Effector memory CD4-positive, alpha-beta T cell (primary cell): ENCODE data around the gene RIPK4.

Experiments
- DNase-seq, 3 donors: peaks; one replicate each; pipeline ENCODE4 v3.0.0-alpha.2; 2020
- H3K27ac ChIP-seq: 2 replicates; pipeline ENCODE4 v1.7.0; 2013; ENCODE audit warnings: mild to moderate bottlenecking, low read length, moderate library complexity; ENCODE audit not compliant: insufficient read depth, poor library complexity, severe bottlenecking
- H3K27me3 ChIP-seq: replicated peaks from 2 replicates; pipeline ENCODE4 v1.7.0; 2013; ENCODE audit warnings: mild to moderate bottlenecking, low read length; ENCODE audit not compliant: insufficient read depth, control insufficient read depth, poor library complexity, severe bottlenecking
- H3K36me3 ChIP-seq: 2 replicates; pipeline ENCODE4 v1.7.0; 2013; ENCODE audit warnings: mild to moderate bottlenecking, low read length, moderate library complexity; ENCODE audit not compliant: control insufficient read depth, insufficient read depth
- H3K4me1 ChIP-seq: 2 replicates; pipeline ENCODE4 v1.7.0; 2013; ENCODE audit warnings: low read length, mild to moderate bottlenecking; ENCODE audit not compliant: control insufficient read depth, insufficient read depth, poor library complexity, severe bottlenecking
- H3K4me3 ChIP-seq: 2 replicates; pipeline ENCODE4 v1.7.0; 2013; ENCODE audit warnings: low read length, low read depth, mild to moderate bottlenecking; ENCODE audit not compliant: insufficient read depth, poor library complexity, severe bottlenecking
- H3K9me3 ChIP-seq: 2 replicates; pipeline ENCODE4 v1.7.0; 2013; ENCODE audit warnings: mild to moderate bottlenecking, low read length, moderate library complexity; ENCODE audit not compliant: control insufficient read depth

RIPK4 gene

DNA sequence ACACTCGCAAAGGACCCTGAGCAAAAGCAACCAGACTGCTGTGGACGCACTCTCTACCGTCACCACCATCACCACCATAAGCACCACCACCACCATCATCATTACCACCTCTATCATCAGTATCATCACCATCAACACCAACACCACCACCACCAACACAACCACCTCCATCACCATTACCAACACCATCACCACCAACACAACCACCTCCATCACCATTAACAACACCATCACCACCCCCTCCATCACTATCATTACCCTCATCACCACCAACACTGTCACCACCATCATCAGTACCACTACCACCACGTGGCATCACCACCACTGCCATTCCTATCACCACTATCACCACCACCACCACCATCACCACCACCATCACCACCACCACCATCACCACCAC is 38.8 kb upstream of the RIPK4 start:
- Histone ChIP-seq H3K4me1 (no peaks in the 10 kb centered on the region), H3K4me3 (no peak overlapping the region), H3K27me3 (no peaks in the 10 kb centered on the region), H3K27ac (no peak overlapping the region), H3K36me3 (peaks cover 35% of the 10 kb centered on the region), H3K9me3 (no peaks in the 10 kb centered on the region)
- DNase-seq: no peak

DNA sequence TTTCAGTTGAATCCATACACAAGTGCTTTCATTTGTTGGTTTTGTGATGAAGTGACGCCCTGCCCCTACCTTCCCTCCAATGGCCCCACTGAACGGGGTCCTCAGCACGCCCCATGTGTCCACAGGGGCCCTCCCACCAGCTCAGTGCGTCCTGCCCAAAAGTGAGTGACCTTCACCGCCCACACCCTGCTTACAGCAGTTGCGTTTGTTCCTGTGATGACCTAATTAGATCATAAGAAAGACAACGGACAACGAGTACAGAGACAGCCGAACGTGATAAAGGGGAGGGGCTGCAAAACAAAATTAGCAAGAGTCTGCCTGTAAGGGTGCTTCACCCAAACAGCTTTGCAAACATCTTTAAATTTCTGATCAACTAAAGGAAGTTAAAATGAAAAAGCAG is 38.2 kb upstream of the RIPK4 start:
- Histone ChIP-seq H3K27ac (no peak overlapping the region), H3K4me1 (no peaks in the 10 kb centered on the region), H3K9me3 (no peaks in the 10 kb centered on the region), H3K4me3 (no peak overlapping the region), H3K36me3 (peaks cover 35% of the 10 kb centered on the region), H3K27me3 (no peaks in the 10 kb centered on the region)
- DNase-seq: no peak

DNA sequence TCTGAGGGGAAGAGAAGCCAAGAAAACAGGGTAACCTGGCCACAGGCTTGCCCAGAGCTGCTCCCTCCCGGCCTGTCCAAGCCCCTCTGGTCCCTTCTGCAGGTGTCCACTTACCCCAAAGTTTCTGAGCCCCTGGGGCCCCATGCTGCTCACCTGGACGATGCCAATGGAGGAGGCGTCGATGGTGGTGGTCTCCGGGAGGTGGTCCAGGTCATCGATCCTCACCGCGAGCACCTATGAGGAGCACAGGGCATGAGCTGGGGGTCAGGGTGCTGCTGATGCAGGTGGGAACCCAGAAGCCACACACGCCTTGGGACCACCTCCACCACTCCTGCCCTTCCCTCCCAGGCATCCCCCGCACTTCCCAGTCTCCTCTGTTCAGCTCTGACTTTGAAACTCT is 37.5 kb upstream of the RIPK4 start:
- Histone ChIP-seq H3K27me3 (no peaks in the 10 kb centered on the region), H3K36me3 (peaks cover 30% of the 10 kb centered on the region), H3K27ac (no peak overlapping the region), H3K9me3 (no peaks in the 10 kb centered on the region), H3K4me3 (no peak overlapping the region), H3K4me1 (no peaks in the 10 kb centered on the region)
- no peak for DNase-seq

DNA sequence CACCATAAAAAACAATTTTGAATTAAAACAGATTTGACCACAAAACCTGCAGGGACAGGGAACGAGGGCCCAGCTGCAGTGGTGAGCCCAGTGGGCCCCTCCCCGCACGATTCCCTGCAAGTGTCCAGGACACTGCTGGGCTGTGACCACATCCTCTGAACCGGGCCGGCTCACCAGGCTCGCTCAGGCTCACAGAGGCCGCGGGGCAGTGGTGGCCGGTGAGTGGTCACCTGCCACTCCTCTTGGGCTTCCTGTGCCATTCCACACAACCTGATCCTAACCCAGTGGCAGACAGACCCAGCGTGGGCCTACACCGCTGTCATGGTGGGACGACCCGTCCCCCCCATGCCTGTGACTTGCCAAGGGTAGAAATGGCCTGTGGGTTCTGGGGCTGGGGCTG is 36.5 kb upstream of the RIPK4 start:
- Histone ChIP-seq H3K27ac (no peak overlapping the region), H3K27me3 (no peaks in the 10 kb centered on the region), H3K36me3 (peaks cover 35% of the 10 kb centered on the region), H3K4me3 (no peak overlapping the region), H3K9me3 (no peaks in the 10 kb centered on the region), H3K4me1 (no peaks in the 10 kb centered on the region)
- no peak for DNase-seq

DNA sequence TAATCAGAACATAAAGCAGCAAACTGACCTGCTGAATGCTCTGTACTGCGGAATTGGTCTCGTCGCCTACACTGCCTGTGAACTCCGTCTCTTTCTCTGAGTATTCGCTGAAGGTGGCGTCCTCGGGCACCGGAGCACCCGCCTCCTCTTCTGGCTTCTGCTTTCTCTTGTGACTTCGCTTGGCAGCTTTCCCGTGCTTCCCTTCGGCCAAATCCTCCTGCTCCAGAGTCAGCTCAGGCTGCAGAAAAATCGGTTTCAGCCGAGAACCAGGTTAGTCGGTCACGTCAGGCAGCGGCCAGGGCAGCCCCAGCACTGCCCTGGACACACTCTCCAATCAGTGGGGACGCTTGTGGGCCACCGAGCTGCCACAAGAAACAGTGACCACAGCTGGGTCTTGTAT is 35.8 kb upstream of the RIPK4 start:
- Histone ChIP-seq H3K36me3 (peaks cover 33% of the 10 kb centered on the region), H3K27ac (no peak overlapping the region), H3K27me3 (no peaks in the 10 kb centered on the region), H3K9me3 (no peaks in the 10 kb centered on the region), H3K4me3 (no peak overlapping the region), H3K4me1 (no peaks in the 10 kb centered on the region)
- no peak for DNase-seq

DNA sequence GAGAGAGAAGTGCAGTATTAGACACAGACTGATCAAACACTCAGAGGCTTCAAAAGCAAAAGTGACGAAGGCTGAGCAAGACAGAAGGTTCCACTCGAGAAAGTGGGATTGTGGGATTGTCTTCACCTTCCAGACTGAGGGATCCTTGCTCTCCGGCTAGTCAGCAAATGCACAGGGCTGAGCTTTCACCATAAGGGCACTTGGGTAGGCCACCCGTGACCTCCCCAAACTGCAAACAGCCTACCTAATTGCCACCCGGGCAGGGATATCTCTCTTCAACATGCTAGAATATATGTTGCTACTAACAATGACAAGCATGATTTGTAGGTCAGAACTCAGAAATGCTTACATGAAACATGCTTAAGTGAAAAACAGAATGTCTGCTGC is 35.3 kb upstream of the RIPK4 start:
- Histone ChIP-seq H3K36me3 (peaks cover 33% of the 10 kb centered on the region), H3K4me1 (no peaks in the 10 kb centered on the region), H3K9me3 (no peaks in the 10 kb centered on the region), H3K4me3 (no peak overlapping the region), H3K27ac (no peak overlapping the region), H3K27me3 (no peaks in the 10 kb centered on the region)
- DNase-seq: no peak

DNA sequence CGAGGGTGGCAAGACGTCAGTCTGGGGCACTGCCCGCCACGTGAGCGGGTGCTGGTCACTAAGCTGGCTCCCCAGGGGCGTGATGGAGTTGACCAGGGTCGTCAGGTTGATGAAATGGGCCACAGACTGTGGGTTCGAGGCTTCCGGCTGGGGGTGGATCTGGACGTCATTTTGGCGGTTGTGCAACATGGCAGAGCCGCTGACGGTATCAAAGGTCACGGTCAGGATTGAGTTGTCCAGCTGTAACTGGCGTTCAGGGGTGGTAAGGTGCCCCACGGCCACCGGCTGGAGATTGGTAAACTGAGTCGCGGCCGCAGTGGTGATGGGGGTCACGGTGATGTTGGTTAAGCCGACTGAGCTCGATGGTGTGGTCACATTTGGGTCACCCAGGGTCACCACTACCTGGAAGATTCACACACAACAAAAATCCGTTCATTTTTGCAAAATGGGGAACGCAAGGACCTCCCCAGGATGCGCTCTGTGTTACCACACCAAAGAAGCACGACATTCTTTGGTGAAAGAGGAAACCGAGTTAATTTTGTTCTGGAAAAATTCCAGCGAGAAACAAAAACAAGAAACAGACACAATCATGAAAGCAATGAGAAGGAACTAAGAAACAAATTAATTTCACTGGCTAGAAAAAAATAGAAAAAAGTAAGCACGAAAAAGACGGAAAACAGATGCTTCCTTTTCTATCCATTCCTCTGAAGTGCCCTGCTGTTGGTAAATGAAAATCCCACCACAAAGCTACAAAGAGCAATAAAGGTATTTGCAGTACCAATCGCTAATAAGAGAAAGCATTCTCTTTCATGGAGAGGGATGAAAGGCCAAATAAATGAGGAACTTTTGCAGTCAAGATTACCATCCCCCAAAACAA is 34.7 kb upstream of the RIPK4 start:
- Histone ChIP-seq H3K27me3 (no peaks in the 10 kb centered on the region), H3K4me3 (no peak overlapping the region), H3K4me1 (no peaks in the 10 kb centered on the region), H3K36me3 (peaks cover 33% of the 10 kb centered on the region), H3K27ac (no peak overlapping the region), H3K9me3 (no peaks in the 10 kb centered on the region)
- no peak for DNase-seq

DNA sequence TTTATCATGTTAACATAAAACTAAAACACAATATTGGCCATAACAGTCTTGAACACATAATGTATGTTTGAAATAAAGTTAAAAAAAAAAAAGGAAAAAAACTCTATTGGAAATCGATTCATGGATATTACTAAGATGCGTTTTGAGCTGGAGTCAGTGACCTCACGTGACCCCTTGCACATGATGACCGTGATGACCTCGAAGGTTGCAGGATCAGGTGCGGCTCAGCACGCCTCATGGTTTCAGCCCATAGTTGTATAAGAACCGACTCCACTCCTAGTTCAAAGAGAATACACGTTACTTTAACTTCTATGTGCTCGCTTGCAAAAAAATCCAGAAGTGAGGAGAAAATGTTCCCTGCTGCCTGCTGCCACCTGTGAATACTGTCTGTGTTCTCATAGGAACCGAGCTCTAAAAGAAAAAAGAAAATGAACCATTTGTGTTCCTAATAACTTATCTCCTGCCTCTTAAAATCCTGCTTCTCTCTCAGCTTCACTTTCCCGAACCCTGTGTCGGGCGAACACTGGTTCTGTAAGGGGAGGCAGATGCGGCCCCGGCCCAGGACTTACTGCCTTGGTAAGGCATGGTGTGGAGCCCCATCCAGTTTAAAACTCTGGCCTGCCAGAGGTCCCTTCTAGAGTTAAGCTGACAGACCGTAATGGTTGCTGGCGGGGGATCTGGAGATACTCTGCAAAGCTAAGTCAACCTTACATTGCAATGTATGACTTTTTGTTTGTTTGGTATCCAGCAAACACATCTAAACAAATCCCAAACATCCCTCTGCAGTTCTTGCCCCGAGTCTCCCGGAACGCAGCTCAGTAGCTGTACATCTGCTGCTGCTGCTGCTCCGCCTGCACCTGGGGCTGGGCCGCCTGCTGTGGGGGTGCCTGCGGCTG is 33.8 kb upstream of the RIPK4 start:
- no peak overlapping the region for H3K4me3 ChIP-seq
- no peaks in the 10 kb centered on the region for H3K9me3 ChIP-seq
- H3K4me1 ChIP-seq: no peaks in the 10 kb centered on the region
- DNase-seq: no peak
- H3K27ac ChIP-seq: no peak overlapping the region
- no peaks in the 10 kb centered on the region for H3K27me3 ChIP-seq
- H3K36me3 ChIP-seq: peaks cover 33% of the 10 kb centered on the region

DNA sequence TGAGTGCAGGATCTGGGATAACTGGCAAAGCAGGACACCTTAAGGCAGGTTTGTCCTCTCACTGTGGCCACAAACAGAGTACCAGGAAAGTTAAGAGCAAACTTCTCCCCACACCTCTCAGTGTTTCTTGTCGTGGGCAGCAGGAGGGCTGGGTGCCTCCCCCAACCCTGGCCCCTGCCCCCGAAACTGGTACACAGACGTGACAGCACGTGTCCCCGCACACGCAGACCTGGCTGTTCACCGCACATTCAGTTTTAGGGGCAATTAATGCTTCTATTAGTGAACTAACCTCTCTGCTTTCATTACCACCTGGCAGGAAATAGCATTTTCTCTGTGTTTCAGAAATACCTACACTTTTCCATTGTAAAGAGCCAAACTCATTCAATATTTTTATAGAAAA is 32.9 kb upstream of the RIPK4 start:
- no peaks in the 10 kb centered on the region for H3K9me3 ChIP-seq
- no peaks in the 10 kb centered on the region for H3K4me1 ChIP-seq
- no peak for DNase-seq
- H3K27ac ChIP-seq: no peak overlapping the region
- H3K36me3 ChIP-seq: peaks cover 33% of the 10 kb centered on the region
- no peak overlapping the region for H3K4me3 ChIP-seq
- H3K27me3 ChIP-seq: no peaks in the 10 kb centered on the region

DNA sequence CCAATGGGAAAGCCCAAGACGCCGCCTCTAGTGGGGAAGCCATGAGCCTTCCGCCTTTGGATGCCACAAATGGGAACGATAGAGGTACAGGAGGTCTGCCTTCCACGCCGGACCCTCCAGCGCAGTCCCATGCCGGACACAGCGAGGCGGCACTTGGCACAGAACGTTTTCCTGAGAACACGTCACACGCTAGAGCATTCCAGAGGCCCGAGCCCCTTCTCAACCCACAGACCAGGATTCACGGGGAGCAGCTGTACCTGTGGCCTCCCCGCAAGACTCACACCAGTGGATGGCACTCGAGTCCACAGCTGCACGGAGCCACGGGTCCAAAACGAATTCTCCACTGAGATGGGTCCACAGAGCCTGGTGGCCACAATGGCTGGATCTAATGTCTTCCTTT is 31.5 kb upstream of the RIPK4 start:
- Histone ChIP-seq H3K9me3 (no peaks in the 10 kb centered on the region), H3K4me1 (no peaks in the 10 kb centered on the region), H3K27ac (no peak overlapping the region), H3K27me3 (no peaks in the 10 kb centered on the region), H3K4me3 (no peak overlapping the region), H3K36me3 (peaks cover 33% of the 10 kb centered on the region)
- no peak for DNase-seq
